ENCODE results near the gene PANX3.
A peak's percentile ranks its signal among the peaks of the same experiment; 100 is the strongest.
"Not testable (repeated sequence)": the region's sequence is repeated elsewhere in the genome, so short reads cannot be mapped to it uniquely, and the experiment has no call there.

Gene PANX3, protein sequence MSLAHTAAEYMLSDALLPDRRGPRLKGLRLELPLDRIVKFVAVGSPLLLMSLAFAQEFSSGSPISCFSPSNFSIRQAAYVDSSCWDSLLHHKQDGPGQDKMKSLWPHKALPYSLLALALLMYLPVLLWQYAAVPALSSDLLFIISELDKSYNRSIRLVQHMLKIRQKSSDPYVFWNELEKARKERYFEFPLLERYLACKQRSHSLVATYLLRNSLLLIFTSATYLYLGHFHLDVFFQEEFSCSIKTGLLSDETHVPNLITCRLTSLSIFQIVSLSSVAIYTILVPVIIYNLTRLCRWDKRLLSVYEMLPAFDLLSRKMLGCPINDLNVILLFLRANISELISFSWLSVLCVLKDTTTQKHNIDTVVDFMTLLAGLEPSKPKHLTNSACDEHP

DNA sequence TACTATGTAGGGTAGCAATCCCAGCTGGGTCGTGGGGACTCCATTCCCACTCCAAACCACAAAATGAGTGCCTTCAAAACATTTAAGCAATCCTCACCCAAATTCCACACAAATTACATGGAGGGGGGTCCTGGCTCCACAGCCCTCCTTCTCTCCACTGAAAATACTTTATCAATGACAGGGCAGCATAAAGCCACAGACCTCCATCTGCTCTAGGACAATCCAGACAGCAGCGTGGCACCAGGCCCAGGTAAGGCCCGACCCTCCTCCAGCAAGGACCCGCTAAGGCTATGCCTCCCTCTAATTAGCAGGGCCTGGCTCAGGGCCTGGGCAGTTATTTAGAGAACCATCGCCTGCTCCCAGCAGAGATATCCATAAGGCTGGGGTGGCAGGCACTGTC lies at the start of gene PANX3:
Gene PANX3, plus strand, starts transcription at position 365 of the 400 bp plus-strand sequence. CDS start 129 bp downstream, outside the sequence.
- no peak for DNase-seq

DNA sequence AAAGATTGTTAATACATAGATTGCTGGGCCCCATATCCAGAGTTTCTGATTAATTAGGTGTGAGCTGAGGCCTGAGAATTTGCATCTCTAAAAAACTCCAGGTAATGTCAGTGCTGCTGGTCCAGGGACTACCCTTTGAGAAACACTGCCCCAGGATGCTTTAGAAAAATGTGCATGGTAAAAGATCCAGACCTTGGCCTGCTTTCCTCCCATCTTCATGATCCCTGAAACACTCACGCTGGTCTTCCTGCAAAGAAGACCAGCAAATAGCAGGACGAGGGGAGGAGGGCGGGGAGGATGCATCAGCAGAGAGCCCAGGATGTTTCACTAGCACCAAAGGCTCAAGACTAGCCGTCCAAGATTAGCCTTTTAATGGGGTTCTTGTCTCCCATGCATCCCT lies 41.5 kb upstream of the PANX3 start, which contains the start of gene OR8A1:
Gene OR8A1, plus strand, starts transcription at position 301 of the 400 bp plus-strand sequence. CDS start 123 bp downstream, outside the sequence.
- no peak for DNase-seq

DNA sequence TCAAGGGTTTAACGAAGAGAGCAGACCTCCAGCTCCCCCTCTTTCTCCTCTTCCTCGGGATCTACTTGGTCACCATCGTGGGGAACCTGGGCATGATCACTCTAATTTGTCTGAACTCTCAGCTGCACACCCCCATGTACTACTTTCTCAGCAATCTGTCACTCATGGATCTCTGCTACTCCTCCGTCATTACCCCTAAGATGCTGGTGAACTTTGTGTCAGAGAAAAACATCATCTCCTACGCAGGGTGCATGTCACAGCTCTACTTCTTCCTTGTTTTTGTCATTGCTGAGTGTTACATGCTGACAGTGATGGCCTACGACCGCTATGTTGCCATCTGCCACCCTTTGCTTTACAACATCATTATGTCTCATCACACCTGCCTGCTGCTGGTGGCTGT lies 41.1 kb upstream of the PANX3 start:
- DNase-seq = no peak

DNA sequence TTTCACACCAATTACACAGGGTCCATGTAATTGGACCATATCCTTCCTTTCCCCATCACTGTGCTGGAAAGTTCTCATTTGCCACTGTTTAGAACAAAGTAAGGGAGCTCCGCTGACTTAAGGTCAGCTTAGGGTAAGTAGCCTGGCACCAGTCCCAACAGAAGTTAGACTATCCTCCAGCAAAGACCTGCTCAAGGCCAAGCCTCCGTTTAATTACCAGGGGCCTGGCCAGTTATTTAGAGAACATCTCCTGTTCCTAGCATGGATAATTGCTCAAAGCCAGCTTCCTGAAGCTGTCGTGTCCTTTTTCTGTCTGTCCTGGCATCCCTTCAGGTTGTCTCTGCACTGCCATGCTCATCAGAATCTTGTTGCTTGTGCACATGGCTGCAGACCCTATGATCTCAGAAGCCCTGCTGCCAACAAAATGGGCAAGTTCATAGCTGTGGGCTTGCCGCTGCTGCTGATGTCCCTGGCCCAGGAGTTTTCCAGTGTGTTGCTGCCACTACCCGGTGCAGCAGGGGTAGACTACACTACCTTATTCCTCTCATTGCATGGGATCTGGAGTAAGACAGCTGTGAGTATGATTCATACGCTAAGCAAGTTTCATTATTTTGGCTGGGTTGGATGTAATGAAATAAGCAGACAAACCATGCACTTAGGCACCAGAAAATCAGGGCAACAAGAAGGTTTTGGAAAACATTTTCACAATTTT lies 33.4 kb upstream of the PANX3 start:
- no peak for DNase-seq

DNA sequence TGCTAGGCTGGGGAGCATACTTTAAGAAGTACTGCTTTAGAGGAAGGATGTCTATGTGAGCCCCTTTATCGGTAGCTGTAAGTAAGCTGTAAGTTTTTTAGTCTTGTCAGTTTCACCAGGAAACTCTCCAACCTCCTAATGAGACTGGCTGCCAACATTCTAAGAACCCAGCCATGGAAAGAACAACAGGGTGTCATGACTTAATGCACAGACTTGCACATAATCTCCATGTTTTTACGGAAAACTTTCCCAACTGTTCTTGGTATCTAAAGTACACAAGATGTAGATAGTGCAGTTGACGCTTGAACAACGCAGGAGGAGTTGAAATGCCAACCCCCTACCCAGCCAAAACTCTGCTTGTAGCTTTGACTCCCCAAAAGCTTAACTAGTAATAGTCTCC lies 32.5 kb upstream of the PANX3 start:
- no peak for DNase-seq

DNA sequence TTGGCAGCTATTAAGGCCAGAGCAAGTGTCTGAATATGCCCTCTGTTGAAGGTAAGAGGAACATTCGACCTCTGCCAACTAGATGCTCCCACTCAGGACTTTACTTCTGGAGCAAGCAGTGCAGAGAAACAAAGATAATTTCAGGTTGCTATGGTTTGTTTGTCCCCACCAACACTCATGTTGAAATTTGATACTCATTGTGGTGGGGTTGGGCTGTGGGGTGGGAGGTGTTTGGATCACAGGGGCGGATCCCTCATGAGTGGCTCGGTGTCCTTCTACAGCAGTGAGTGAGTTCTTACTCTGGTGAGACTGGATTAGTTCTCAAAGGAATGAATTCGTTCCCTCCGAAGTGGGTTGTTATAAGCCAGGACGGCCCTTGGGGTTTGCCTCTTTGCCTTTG lies 29.4 kb upstream of the PANX3 start:
- DNase-seq = no peak

DNA sequence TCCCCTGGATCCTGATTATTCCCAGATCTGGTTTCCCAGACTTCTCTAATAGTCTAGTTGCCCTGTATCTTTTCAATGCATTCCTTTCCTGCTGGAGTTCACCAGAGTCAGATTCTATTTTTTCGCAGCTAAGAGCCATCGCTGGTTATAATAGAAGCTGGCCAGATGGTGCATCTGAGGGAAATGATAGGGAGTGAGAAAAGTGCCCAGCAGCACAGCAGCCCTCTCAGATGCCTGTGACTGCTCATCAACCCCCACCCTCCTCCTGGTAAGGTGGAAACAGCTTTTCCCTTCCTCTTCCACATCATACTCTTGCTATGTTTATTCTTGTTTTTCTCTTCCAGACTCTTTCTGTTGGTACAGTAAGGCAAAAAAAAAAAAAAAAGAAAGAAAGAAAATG lies 28.7 kb upstream of the PANX3 start:
- DNase-seq = no peak

DNA sequence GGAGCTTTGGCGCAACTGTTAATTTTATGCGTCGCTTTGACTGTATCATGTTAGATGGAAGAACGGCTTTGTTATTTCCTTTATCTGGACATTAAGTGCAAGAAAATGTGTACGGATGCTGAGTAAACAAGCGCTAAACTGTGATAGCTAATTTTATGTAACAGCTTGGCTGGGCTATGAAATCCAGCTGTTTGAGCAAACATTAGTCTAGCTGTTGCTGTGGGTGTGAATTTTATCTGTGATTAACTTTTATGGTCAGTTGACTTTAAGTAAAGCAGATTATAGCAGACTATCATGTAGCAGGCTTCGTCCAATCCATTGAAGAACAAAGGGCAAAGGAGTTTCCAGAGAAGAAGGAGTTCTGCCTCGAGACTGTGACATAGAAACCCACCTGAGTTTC lies 27.4 kb upstream of the PANX3 start:
- no peak for DNase-seq

DNA sequence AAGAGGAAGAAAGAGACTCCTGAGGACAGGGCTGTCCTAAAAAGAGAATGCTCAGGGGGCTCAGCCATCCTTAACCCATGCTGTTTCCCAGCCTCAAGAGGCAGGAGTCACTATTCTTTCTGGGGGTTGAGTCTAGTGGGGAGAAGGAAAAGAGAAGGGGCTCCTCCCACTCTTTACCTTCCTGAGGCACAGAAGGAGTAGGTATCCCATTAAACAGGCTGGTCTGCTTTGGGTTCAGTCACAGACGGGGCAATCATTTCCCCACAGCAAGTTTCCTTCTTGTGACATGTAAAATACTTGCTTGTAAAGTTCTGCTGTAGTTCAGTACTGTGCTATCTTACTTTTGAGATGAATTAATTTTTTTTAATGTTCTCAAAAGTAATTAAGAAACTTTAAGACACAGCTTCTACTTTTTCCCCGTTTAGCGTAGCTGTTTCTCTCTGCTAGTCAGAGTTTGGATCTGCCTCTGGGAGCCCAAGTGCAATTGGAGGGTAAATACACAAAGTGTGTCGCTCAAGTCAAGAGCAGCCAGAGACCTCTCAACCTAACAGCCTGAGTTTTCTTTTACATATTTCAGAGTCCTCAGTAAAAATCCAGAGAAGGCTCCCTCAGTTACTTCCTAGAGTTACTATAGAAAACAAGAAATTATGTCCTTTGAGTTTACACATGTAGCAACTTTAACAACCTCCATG lies 26.4 kb upstream of the PANX3 start:
- DNase-seq = no peak

DNA sequence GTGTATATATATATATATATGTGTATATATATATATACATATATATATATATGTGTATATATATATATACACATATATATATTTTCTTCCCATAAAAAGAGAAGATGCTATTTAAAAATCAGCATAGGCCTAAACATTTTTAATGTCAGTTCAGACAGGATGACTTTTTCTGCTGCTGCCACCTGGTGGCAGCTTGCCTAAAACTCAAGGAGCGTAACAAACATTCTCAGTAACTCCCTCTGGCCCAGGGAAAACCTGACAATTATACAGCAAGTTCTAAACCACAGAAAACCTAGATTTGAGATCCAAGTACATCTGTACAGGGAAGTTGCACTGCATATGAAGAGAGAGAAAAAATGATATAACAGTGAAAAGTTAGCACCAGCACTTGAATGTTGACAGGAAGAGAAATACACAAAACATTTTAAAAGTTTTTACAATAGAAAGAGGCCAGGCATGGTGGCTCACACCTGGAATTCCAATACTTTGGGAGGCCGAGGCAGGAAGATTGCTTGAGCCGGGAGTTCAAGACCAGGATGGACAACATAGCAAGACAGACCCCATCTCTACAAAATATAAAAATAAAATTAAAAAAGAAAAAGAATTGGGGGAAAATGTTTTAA lies 24.9 kb upstream of the PANX3 start:
- DNase-seq = peak in 2 of 4 experiments; percentile 2 to 14

DNA sequence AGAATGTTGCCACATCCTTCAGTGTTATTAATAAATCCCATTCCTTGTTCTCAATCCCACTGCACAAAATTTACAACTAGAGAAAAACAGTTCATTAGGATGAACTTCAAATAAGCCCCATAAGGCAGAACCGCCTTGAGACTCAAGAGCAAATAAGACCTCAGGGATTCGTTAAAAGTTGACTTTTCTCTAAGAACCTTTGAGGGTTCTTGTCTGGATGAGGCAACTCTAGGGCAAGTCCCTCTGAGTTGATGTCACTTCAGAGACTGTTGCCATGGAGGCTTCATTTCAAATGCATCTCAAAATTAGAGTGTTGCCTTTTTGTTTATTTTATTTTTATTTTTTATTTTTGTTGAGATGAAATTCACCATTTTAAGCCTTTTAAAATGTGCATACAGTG lies 19.8 kb upstream of the PANX3 start:
- no peak for DNase-seq

DNA sequence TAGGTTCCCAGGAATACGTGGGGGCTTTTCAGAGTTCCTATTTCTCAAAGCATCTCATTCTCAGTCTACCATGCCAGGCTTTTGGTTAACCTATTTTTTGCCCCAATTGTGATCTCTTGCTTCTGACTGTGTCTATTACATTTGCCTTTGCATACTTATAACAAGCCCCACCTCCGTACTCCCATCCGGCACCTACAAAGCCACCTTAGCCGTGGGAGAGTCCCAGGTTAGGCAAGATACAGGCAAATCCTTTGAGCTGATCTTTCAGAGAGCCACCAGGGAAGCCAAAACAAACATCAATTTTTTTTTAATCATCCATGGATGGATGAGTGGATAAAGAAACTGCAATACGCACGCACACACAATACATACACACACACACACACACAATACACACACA lies 18.6 kb upstream of the PANX3 start:
- DNase-seq = no peak

DNA sequence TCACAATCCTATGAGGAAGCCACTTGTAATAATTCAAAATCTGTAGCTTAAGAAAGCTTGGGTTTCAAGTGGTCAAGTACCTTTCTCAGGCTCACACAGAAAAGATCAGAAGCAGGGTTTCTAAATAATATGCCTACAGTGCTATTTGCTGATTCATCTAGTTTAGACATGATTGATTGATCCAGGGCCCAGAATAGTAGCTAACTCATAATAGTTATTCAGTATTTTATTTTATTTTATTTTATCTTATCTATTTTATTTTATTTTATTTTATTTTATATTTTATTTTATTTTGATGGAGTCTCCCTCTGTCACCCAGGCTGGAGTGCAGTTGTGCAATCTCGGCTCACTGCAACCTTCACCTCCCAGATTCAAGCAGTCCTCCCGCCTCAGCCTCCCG lies 15.9 kb upstream of the PANX3 start:
- no peak for DNase-seq

DNA sequence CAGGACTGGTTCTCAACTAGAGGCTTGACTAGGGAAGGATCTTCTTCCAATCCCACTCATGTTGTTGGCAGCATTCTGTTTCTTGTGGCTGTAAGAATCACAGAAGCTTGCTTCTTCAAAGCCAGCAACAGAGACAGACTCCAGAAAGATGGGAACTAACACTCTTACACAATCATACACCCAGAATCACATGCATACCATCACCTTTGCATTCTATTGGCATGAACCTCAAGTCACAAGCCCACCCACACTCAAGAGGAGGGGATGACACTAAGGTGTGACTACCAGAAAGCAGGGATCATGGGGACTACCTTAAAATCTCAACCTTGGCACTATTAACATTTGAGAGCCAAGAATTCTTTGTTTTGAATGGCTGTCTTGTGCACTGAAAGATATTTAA lies 13.6 kb upstream of the PANX3 start:
- no peak for DNase-seq

DNA sequence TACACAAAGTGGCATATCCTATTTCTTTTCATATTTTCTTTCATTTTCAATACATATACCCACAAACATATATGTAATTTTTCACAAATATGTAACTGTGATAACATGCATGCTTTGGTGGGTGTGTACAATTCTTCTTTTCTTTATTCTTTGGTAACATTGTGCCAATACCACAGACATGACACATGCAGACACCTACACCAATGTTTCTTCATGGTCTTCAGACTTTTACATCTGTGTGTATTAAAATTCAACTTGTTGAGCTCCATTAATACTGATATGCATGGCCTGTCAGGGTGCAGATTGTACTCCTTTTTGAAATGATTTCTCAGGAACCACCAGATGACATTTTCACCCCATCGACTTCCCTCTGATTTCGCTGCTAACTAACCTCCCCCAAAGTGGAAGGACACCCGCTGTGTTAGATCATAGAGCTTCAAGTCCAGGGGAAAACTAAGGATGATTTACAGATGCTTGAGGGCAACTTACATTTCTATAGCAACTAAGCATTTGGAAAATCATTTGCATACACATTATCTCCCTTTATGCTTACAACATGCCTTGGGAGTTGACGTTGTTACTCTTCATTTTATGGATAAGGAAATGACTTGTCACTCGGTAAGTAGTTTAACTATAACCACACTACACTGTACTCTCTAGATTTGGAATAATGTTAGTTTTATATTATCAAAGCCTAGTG lies 10.5 kb upstream of the PANX3 start:
- DNase-seq = no peak

DNA sequence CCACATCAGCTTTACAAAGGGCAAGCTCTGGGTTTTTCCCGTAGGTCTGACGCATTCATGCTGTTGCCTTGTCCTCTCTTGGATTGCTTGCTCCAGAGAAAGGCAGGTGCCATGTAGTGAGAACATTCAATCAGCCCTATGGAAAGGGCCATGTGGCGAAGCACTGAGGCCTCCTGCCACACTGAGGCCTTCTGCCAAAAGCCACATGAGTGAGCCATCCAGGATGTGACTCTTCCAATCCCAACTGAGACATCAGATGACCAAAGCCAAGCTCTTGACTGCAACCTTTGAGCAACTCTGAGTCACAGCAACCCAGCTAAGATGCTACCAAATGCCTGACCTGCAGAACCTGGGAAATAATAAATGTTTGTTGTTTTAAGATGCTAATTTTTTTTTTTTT lies 9.0 kb upstream of the PANX3 start:
- DNase-seq = no peak

DNA sequence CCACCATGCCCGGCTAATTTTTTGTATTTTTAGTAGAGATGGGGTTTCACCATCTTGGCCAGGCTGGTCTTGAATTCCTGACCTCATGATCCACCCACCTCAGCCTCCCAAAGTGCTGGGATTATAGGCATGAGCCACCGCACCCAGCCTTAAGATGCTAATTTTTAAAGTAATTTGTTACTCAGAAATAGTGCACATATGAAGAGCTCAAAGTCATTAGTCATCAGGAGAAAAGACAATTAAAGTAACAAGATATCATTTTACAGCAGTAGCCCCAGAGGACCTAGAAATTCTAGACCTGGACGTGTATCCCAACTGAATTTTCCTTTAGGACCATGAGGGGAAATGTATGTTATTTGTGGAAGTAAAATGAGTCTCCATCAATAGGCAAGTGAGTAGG lies 8.5 kb upstream of the PANX3 start:
- not testable (repeated sequence) for DNase-seq

DNA sequence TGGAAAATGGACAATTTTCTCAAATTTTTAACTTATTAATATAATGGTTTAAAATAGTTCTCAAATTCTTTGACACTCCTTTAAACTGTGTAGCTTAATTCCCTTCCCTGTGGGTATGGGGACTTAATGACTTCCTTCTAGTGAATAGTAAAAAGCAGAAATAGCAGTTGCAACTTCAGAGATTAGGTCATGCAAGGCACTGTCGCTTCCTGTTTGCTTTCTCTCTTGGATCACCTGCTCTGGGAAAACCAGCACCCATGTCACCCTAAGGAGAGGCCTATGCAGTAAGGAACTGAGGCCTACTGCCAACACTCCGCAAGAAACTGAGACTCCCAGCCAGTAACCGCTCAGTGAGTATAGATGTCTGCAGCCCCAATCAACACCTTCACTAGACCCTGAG lies 5.5 kb upstream of the PANX3 start:
- DNase-seq = no peak

DNA sequence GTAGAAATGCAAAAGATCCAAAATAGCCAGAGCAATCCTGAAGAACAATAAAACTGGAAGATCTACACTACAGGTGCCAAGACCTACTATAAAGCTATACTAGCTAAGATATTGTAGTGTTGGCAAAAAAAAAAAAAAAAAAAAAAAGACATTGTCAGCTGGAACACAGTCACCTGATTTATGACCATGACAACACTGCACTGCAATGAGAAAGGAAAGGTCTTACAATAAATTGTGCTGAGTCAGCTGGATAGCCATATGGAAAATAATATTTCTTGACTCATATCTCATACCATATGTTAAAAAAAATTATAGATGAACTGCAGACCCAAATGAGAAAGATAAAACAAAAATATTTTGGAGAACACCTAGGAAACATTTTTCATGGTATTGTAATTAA lies 3.1 kb upstream of the PANX3 start:
- no peak for DNase-seq

DNA sequence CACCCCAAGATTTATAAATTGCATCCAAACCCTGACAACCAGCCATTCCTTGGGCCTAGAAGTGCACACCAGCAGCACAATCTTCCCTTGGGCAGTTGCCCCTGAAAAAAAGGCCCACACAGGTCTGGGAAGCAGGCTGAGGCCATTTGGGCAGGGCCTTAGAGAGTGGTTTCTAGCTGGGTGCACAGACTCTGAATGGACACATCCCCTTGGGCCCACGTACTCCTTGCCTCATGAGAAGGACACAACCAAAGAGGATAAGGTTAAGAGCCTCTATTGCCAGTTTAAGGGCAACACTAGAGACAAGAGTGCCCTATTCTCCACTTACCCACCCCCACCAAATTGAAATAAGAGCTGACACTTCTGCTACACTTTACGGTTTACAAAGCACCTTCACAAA lies 933 bp upstream of the PANX3 start:
- no peak for DNase-seq

DNA sequence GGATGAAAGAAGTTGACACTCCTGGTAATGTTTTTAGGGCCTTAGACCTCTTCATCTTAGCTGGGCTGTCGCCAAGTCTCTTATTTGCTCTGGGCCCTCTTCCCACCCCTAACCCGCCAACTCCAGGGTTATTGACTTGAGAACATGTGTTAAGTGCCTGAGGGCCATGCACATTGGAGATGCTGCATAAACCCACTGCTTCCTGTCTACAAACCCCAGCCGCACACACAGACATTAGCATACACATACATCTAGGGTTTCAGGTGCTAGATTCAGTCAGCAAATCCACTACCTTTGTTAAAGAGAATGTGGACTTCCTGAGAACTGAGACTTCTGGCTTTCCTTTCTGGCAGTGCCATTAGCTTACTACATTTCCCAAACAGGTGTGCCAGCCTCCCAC lies 817 bp downstream of the PANX3 start:
- no peak for DNase-seq

DNA sequence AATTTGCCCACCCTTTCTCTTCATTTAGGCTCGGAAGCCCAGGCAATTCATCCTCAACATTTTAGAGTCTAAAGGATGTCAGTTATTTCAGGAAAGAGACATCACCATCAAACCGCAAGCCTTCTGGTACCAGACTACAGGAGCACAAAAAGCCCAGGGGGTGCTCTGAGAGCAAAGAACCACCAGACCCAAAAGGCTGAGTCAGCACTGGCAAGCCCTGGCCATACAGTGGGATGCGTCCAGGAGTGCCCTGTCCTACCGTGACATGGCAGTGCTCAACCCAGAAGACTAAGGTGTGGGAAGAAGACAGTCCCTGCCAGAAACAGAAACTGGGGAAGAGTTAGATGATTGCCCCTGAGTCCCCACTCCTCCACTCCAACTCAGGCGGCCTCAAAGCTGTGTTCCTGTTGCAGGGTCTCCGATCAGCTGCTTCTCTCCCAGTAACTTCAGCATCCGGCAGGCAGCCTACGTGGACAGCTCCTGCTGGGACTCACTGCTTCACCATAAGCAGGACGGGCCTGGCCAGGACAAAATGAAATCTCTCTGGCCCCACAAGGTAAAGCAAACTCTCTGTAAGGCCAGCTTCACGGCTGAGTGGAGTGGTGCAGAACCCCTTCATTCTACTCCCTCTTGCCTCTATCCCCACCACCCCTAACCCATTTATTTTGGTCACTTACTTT lies 1.5 kb downstream of the PANX3 start:
- no peak for DNase-seq
